GM18502 (cell line): ENCODE data around the gene QRICH2.

Experiments
- ATAC-seq: cut with Tn5 transposase; IDR thresholded peaks from one replicate; pipeline ENCODE4 v1.9.1; 2021; ENCODE audit warnings: mild to moderate bottlenecking; ENCODE audit not compliant: unreplicated experiment, poor library complexity

QRICH2 gene

GRCh38 chr17:76279742-76280287 is 28.3 kb downstream of the QRICH2 start:
- no peak for ATAC-seq

- no peak for ATAC-seq
These were observed 28.9 kb downstream of the QRICH2 start for GRCh38 chr17:76278952-76279741.

- no peak for ATAC-seq
These were observed 29.7 kb downstream of the QRICH2 start for GRCh38 chr17:76278268-76278908.

- ATAC-seq = no peak
These were observed 30.5 kb downstream of the QRICH2 start for GRCh38 chr17:76277300-76278267.

- no peak for ATAC-seq
These were observed 31.4 kb downstream of the QRICH2 start for GRCh38 chr17:76276461-76277299.

GRCh38 chr17:76276069-76276431 is 32.0 kb downstream of the QRICH2 start:
- ATAC-seq = no peak

GRCh38 chr17:76275382-76276068 is 32.6 kb downstream of the QRICH2 start:
- ATAC-seq = no peak

- no peak for ATAC-seq
These were observed 33.7 kb downstream of the QRICH2 start for GRCh38 chr17:76274112-76274956.

GRCh38 chr17:76273445-76274111 is 34.5 kb downstream of the QRICH2 start:
- no peak for ATAC-seq

- ATAC-seq = peak; percentile 21
These were observed 35.3 kb downstream of the QRICH2 start for GRCh38 chr17:76272541-76273444.

- ATAC-seq = peak; percentile 51
These were observed 36.2 kb downstream of the QRICH2 start for GRCh38 chr17:76271669-76272540.

GRCh38 chr17:76270770-76271668 is 37.1 kb downstream of the QRICH2 start:
- ATAC-seq = no peak

GRCh38 chr17:76270127-76270592 is 37.9 kb downstream of the QRICH2 start:
- ATAC-seq = no peak
